Chondrocyte (in vitro differentiated cells): ENCODE measurements around the gene ANTXR1. TPM values are rescaled to one million over a fixed set of nuclear protein-coding genes. Genes with fewer than 3 reads are reported as not detected.

ENCODE experiments used
- DNase-seq: peaks from one replicate; pipeline ENCODE4 v3.0.0; 2021; ENCODE audit warnings: mixed read lengths, low spot score
- H3K27ac Mint-ChIP-seq: one replicate; pipeline ENCODE4 v1.8.0; 2021; ENCODE audit warnings: mild to moderate bottlenecking, moderate library complexity, mixed read lengths; ENCODE audit not compliant: unreplicated experiment
- H3K27me3 Mint-ChIP-seq: 2 replicates; pipeline ENCODE4 v1.8.0; 2021; ENCODE audit warnings: low read depth, mixed read lengths
- H3K36me3 Mint-ChIP-seq: 2 replicates; pipeline ENCODE4 v1.8.0; 2021; ENCODE audit warnings: low read depth, mixed read lengths
- H3K4me1 Mint-ChIP-seq: 2 replicates; pipeline ENCODE4 v1.8.0; 2021; ENCODE audit warnings: low read depth, mild to moderate bottlenecking, mixed read lengths
- H3K4me3 Mint-ChIP-seq: one replicate; pipeline ENCODE4 v1.8.0; 2021; ENCODE audit warnings: mild to moderate bottlenecking, moderate library complexity, mixed read lengths; ENCODE audit not compliant: unreplicated experiment
- H3K9me3 Mint-ChIP-seq: 2 replicates; pipeline ENCODE4 v1.8.0; 2021; ENCODE audit warnings: low read depth, mixed read lengths
- total RNA-seq: library from RNA; stranded (reverse); gene quantifications from 3 replicates; pipeline ENCODE4 v1.2.1, GENCODE V29; 2021
- TF ChIP-seq, protein P1 (sequence below): fragments of 200-600 bp; sonication (generic); IDR thresholded peaks from 2 replicates; pipeline ENCODE4 v1.5.0; 2021; ENCODE audit warnings: antibody characterized with exemption, mild to moderate bottlenecking, moderate library complexity

The ANTXR1 gene
- total RNA-seq, 1 donor from 2014 or later, result 351 TPM

DNA sequence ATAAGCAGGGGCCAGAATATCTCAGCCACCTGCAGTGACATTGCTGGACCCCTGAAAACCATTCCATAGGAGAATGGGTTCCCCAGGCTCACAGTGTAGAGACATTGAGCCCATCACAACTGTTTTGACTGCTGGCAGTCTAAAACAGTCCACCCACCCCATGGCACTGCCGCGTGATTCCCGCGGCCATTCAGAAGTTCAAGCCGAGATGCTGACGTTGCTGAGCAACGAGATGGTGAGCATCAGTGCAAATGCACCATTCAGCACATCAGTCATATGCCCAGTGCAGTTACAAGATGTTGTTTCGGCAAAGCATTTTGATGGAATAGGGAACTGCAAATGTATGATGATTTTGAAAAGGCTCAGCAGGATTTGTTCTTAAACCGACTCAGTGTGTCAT is 234.6 kb downstream of the ANTXR1 start:
- Mint-ChIP-seq H3K9me3 (no peaks in the 10 kb centered on the region), H3K27ac (no peak overlapping the region), H3K4me3 (no peak overlapping the region), H3K27me3 (no peaks in the 10 kb centered on the region), H3K4me1 (no peaks in the 10 kb centered on the region), H3K36me3 (peaks cover 40% of the 10 kb centered on the region)
- TF ChIP-seq, protein P1, sequence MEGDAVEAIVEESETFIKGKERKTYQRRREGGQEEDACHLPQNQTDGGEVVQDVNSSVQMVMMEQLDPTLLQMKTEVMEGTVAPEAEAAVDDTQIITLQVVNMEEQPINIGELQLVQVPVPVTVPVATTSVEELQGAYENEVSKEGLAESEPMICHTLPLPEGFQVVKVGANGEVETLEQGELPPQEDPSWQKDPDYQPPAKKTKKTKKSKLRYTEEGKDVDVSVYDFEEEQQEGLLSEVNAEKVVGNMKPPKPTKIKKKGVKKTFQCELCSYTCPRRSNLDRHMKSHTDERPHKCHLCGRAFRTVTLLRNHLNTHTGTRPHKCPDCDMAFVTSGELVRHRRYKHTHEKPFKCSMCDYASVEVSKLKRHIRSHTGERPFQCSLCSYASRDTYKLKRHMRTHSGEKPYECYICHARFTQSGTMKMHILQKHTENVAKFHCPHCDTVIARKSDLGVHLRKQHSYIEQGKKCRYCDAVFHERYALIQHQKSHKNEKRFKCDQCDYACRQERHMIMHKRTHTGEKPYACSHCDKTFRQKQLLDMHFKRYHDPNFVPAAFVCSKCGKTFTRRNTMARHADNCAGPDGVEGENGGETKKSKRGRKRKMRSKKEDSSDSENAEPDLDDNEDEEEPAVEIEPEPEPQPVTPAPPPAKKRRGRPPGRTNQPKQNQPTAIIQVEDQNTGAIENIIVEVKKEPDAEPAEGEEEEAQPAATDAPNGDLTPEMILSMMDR, result no peak
- no peak for DNase-seq

GRCh38 chr2:69248232-69248631 is 235.3 kb downstream of the ANTXR1 start:
- no peak overlapping the region for H3K4me3 Mint-ChIP-seq
- H3K4me1 Mint-ChIP-seq, result peaks cover 4% of the 10 kb centered on the region
- no peaks in the 10 kb centered on the region for H3K27me3 Mint-ChIP-seq
- H3K9me3 Mint-ChIP-seq, result no peaks in the 10 kb centered on the region
- peaks cover 38% of the 10 kb centered on the region for H3K36me3 Mint-ChIP-seq
- H3K27ac Mint-ChIP-seq, result no peak overlapping the region
- TF ChIP-seq, protein P1, result no peak
- DNase-seq, result no peak

- TF ChIP-seq, protein P1, result no peak
- Mint-ChIP-seq H3K36me3 (peaks cover 28% of the 10 kb centered on the region), H3K4me1 (peaks cover 10% of the 10 kb centered on the region), H3K27ac (no peak overlapping the region), H3K4me3 (no peak overlapping the region), H3K27me3 (no peaks in the 10 kb centered on the region), H3K9me3 (no peaks in the 10 kb centered on the region)
- no peak for DNase-seq
Measured at GRCh38 chr2:69250981-69251380, 238.0 kb downstream of the ANTXR1 start.

GRCh38 chr2:69251943-69252342 is 239.0 kb downstream of the ANTXR1 start:
- H3K4me3 Mint-ChIP-seq, result no peak overlapping the region
- peaks cover 10% of the 10 kb centered on the region for H3K4me1 Mint-ChIP-seq
- H3K27me3 Mint-ChIP-seq, result no peaks in the 10 kb centered on the region
- H3K36me3 Mint-ChIP-seq, result peaks cover 20% of the 10 kb centered on the region
- H3K27ac Mint-ChIP-seq, result no peak overlapping the region
- TF ChIP-seq, protein P1, result no peak
- no peak for DNase-seq
- H3K9me3 Mint-ChIP-seq, result peaks cover 5% of the 10 kb centered on the region

DNA sequence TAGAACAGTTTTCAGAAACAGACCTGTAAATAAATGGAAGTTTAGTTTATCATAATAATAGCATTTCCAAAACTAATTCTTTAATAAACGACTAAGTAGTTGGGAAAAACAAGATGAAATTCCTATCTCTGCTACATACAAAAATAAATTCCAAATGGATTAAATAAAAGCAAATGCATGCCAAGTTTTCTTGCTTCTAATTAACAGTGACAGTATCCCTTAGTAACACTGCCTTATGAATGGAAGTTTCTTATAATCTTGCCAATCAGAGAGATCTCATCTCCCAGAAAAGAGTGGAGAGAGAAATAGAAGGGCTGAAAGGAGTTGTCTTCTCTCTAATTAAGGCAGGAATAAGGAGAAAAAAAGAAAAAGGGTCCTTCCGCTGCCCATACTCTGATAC is 240.1 kb downstream of the ANTXR1 start:
- no peak overlapping the region for H3K4me3 Mint-ChIP-seq
- no peaks in the 10 kb centered on the region for H3K27me3 Mint-ChIP-seq
- TF ChIP-seq, protein P1, result no peak
- peaks cover 15% of the 10 kb centered on the region for H3K9me3 Mint-ChIP-seq
- peaks cover 9% of the 10 kb centered on the region for H3K36me3 Mint-ChIP-seq
- DNase-seq, result no peak
- no peak overlapping the region for H3K27ac Mint-ChIP-seq
- peaks cover 10% of the 10 kb centered on the region for H3K4me1 Mint-ChIP-seq
